A549 (cell line): Measurements from ENCODE around the gene RYR3. TPM values are rescaled to one million over a fixed set of nuclear protein-coding genes. Genes with fewer than 3 reads are reported as not detected.

ENCODE experiments used
- ATAC-seq, 2 experiments: fragments of 200-7000 bp in 1 of 2; fragments of >200 bp in 1 of 2; cut with Nextera tagmentation in 1 of 2; cut with Tn5 transposase in 1 of 2; 3 replicates each; pipeline versions ENCODE4 v1.8.0 to v1.9.1; 2018 to 2020; ENCODE audit warnings: mild to moderate bottlenecking in 1 of 2, moderate library complexity in 1 of 2
- CTCF ChIA-PET: fragments of 300-600 bp; sonication (Branson Sonifier 250); formaldehyde crosslinking; extraction: SDS; loops from one replicate; lab custom pipeline; 2021; ENCODE audit warnings: antibody characterized with exemption, inconsistent platforms; lab: Yijun Ruan, JAX
- POLR2A ChIA-PET: fragments of 350-600 bp; formaldehyde crosslinking; extraction: SDS; loops from one replicate; lab custom pipeline; 2021; ENCODE audit warnings: antibody characterized with exemption, inconsistent platforms; lab: Yijun Ruan, JAX
- DNase-seq, 2 experiments: peaks; one replicate each; pipeline versions ENCODE4 v3.0.0 to v3.0.0-alpha.2; 2011 to 2016; ENCODE audit warnings: low read depth in 1 of 2, low spot score in 1 of 2
- FAIRE-seq: peaks from 2 replicates; lab custom pipeline; 2011; peaks lifted over from hg19 to GRCh38; lab: Jason Lieb, UNC
- H3K27ac ChIP-seq, 2 experiments: fragments of >200 bp; sonication (Bioruptor Twin); formaldehyde crosslinking; 3 replicates each; pipeline ENCODE4 v1.5.1; 2016 to 2017
- H3K4me1 ChIP-seq: fragments of >200 bp; sonication (Bioruptor Twin); formaldehyde crosslinking; 3 replicates; pipeline ENCODE4 v1.6.1; 2016
- H3K4me2 ChIP-seq: fragments of >200 bp; sonication (Bioruptor Twin); formaldehyde crosslinking; 3 replicates; pipeline ENCODE4 v1.6.1; 2016
- H3K4me3 ChIP-seq: fragments of >200 bp; sonication (Bioruptor Twin); formaldehyde crosslinking; 3 replicates; pipeline ENCODE4 v1.5.1; 2016
- H3K9me3 ChIP-seq: fragments of >200 bp; sonication (Bioruptor Twin); formaldehyde crosslinking; 3 replicates; pipeline ENCODE4 v1.6.1; 2016
- CHD2 ChIP-seq: fragments of 150-350 bp; IDR thresholded peaks from 2 replicates; pipeline ENCODE4 v1.6.1; 2014; ENCODE audit warnings: low read length; ENCODE audit not compliant: partially characterized antibody
- FOSB ChIP-seq: fragments of 250-450 bp; sonication (Bioruptor Pico); IDR thresholded peaks from 2 replicates; pipeline ENCODE4 v1.5.0; 2020; ENCODE audit warnings: mild to moderate bottlenecking, moderate library complexity
- GATA3 ChIP-seq: IDR thresholded peaks from 2 replicates; pipeline ENCODE4 v1.6.1; 2012; ENCODE audit warnings: borderline replicate concordance
- HOXA7 ChIP-seq: fragments of 250-450 bp; sonication (Bioruptor Pico); IDR thresholded peaks from 2 replicates; pipeline ENCODE4 v1.5.0; 2020; ENCODE audit warnings: mild to moderate bottlenecking, moderate library complexity
- HOXB13 ChIP-seq: fragments of 250-450 bp; sonication (Bioruptor Pico); IDR thresholded peaks from 2 replicates; pipeline ENCODE4 v1.5.0; 2020; ENCODE audit warnings: low read depth, mild to moderate bottlenecking, moderate library complexity
- KDM1A ChIP-seq: fragments of 200-600 bp; sonication (generic); IDR thresholded peaks from 2 replicates; pipeline ENCODE4 v1.6.1; 2016; ENCODE audit warnings: low read depth, mild to moderate bottlenecking
- MAZ ChIP-seq: fragments of 150-350 bp; IDR thresholded peaks from 2 replicates; pipeline ENCODE4 v1.6.1; 2014; ENCODE audit warnings: antibody characterized with exemption, low read depth, low read length, borderline replicate concordance
- PHF8 ChIP-seq: fragments of 200-600 bp; sonication (generic); IDR thresholded peaks from 2 replicates; pipeline ENCODE4 v1.6.1; 2016; ENCODE audit warnings: low read depth, mild to moderate bottlenecking, antibody characterized with exemption, moderate library complexity, borderline replicate concordance
- POLR2A ChIP-seq: IDR thresholded peaks from 2 replicates; pipeline ENCODE4 v1.6.1; 2012; ENCODE audit warnings: mild to moderate bottlenecking, low read length
- RAD21 ChIP-seq, 2 experiments: fragments of >200 bp in 1 of 2; sonication (Bioruptor Twin) in 1 of 2; formaldehyde crosslinking in 1 of 2; IDR thresholded peaks in 1 of 2; conservative IDR thresholded peaks in 1 of 2; 2 replicates in 1 of 2; 3 replicates in 1 of 2; pipeline ENCODE4 v1.6.1; 2012 to 2018; ENCODE audit warnings: inconsistent platforms in 1 of 2
- ZSCAN20 ChIP-seq: fragments of 250-450 bp; sonication (Bioruptor Pico); IDR thresholded peaks from 2 replicates; pipeline ENCODE4 v1.8.0; 2022; ENCODE audit warnings: mild to moderate bottlenecking, moderate library complexity
- WGBS: methylation state at CpG from one replicate; pipeline ENCODE4 v1.1.6; 2017; ENCODE audit errors: missing lambda C conversion rate; 5-methylcytosine and 5-hydroxymethylcytosine counted together
- polyA plus RNA-seq, 4 experiments: library from polyadenylated mRNA; depleted of rRNA in 3 of 4; stranded (reverse); fragments of >200 nt; fragmentation: RNase III in 1 of 4; extraction: RNeasy Plus Mini Kit Qiagen cat#74134 plus additional on column Dnase treatment in 1 of 4; gene quantifications; 2 replicates in 3 of 4; 3 replicates in 1 of 4; pipeline ENCODE4 v1.2.3, GENCODE V29; 2011 to 2017
- TF ChIP-seq, protein P1 (sequence below): fragments of >200 bp; sonication (Bioruptor Twin); formaldehyde crosslinking; IDR thresholded peaks from 3 replicates; pipeline ENCODE4 v1.5.1; 2016
- TF ChIP-seq, protein P2 (sequence below): fragments of >200 bp; sonication (Bioruptor Twin); formaldehyde crosslinking; IDR thresholded peaks from 3 replicates; pipeline ENCODE4 v1.6.1; 2016
- TF ChIP-seq, protein P3 (sequence below): fragments of 250-450 bp; sonication (Bioruptor Pico); IDR thresholded peaks from 2 replicates; pipeline ENCODE4 v1.5.0; 2021; ENCODE audit warnings: mild to moderate bottlenecking, moderate library complexity, borderline replicate concordance
- TF ChIP-seq, protein P4 (sequence below): fragments of 150-350 bp; IDR thresholded peaks from 2 replicates; pipeline ENCODE4 v1.6.1; 2014; ENCODE audit warnings: low read depth, mild to moderate bottlenecking, low read length

Gene RYR3
- polyA plus RNA-seq, 2 of the 4 experiments (the other 2 are of a cell fraction): 0.03 TPM; not detected in 1

DNA sequence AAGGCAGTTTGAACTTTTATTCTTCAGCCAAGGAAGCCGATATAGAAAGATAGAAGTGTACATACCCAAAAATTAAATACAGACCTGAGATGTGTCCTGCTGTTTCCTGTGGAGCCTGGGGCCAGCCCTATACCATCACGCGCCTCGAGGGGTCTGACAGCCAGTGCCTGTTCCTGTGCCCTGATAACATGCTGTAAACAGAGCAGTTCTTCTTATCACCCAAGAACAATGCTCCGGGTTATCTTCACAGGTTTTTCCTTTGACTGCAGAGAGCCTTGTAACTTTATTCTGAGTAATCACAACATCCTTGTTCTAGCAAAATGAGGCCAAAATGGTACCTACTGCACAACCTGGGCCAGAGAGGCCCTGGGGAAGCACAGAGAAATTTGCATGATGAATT, 367.8 kb downstream of the RYR3 start:
- no peak for FAIRE-seq
- 43% methylated on average over 5 of the region's 5 CpGs for WGBS
- ChIA-PET CTCF (interaction anchor here (1.2 to 4.7 kb wide), 2 partner anchors 22 to 379 kb away, joined by 3 to 31 read pairs; no protein-coding TSS in a partner anchor), POLR2A (no interaction called here)
- Histone ChIP-seq H3K9me3 (peaks cover 6% of the 10 kb centered on the region; the same call in 1 of the 3 replicates), H3K4me2 (no peak overlapping the region), H3K4me1 (no peaks in the 10 kb centered on the region), H3K4me3 (no peak overlapping the region), H3K27ac (no peak overlapping the region)
- no peak for ATAC-seq
- TF ChIP-seq ZSCAN20 (CRISPR knock-in tag): no peak
- DNase-seq: no peak

DNA sequence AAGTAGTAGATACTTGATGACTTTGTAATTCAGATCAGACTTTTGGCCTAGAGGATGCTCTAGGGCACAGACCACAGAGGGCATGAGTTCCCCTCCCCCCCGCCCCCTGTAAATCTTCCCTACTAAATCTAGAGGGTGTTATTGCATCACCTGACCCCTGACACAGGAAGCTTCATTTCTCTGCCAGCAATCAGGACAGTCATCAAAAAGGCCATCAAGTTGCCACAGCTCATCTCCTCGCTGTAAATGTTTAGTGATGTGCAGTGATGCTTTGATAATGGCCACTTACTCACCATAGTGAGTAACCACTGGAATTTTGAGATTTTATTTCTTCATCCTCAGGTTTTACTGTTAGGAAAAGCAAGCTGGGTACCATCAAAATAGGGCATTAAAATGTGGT, 368.3 kb downstream of the RYR3 start:
- no peak for ATAC-seq
- TF ChIP-seq FOSB (CRISPR knock-in tag) (no peak), GATA3 (no peak), MAZ (no peak), RAD21 (conservative IDR thresholded peaks at IDR 0.05 in 1 of 2, IDR thresholded peaks at IDR 0.05 in 1 of 2) (no peak), HOXA7 (CRISPR knock-in tag) (no peak), HOXB13 (CRISPR knock-in tag) (no peak), POLR2A (no peak), KDM1A (no peak), PHF8 (no peak)
- TF ChIP-seq, protein P1, sequence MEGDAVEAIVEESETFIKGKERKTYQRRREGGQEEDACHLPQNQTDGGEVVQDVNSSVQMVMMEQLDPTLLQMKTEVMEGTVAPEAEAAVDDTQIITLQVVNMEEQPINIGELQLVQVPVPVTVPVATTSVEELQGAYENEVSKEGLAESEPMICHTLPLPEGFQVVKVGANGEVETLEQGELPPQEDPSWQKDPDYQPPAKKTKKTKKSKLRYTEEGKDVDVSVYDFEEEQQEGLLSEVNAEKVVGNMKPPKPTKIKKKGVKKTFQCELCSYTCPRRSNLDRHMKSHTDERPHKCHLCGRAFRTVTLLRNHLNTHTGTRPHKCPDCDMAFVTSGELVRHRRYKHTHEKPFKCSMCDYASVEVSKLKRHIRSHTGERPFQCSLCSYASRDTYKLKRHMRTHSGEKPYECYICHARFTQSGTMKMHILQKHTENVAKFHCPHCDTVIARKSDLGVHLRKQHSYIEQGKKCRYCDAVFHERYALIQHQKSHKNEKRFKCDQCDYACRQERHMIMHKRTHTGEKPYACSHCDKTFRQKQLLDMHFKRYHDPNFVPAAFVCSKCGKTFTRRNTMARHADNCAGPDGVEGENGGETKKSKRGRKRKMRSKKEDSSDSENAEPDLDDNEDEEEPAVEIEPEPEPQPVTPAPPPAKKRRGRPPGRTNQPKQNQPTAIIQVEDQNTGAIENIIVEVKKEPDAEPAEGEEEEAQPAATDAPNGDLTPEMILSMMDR: no peak
- TF ChIP-seq, protein P2, sequence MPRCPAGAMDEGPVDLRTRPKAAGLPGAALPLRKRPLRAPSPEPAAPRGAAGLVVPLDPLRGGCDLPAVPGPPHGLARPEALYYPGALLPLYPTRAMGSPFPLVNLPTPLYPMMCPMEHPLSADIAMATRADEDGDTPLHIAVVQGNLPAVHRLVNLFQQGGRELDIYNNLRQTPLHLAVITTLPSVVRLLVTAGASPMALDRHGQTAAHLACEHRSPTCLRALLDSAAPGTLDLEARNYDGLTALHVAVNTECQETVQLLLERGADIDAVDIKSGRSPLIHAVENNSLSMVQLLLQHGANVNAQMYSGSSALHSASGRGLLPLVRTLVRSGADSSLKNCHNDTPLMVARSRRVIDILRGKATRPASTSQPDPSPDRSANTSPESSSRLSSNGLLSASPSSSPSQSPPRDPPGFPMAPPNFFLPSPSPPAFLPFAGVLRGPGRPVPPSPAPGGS: no peak
- TF ChIP-seq, all 56 proteins: peak for 0
- Histone ChIP-seq H3K4me1 (no peaks in the 10 kb centered on the region), H3K9me3 (peaks cover 6% of the 10 kb centered on the region; the same call in 1 of the 3 replicates), H3K27ac (no peak overlapping the region), H3K4me3 (no peak overlapping the region), H3K4me2 (no peak overlapping the region)
- 3% methylated on average over 2 of the region's 2 CpGs for WGBS
- ChIA-PET CTCF (interaction anchor here (0.9 to 4.7 kb wide), 2 partner anchors 11 to 22 kb away, joined by 3 to 31 read pairs; no protein-coding TSS in a partner anchor), POLR2A (no interaction called here)
- FAIRE-seq (no peak), DNase-seq (no peak)

DNA sequence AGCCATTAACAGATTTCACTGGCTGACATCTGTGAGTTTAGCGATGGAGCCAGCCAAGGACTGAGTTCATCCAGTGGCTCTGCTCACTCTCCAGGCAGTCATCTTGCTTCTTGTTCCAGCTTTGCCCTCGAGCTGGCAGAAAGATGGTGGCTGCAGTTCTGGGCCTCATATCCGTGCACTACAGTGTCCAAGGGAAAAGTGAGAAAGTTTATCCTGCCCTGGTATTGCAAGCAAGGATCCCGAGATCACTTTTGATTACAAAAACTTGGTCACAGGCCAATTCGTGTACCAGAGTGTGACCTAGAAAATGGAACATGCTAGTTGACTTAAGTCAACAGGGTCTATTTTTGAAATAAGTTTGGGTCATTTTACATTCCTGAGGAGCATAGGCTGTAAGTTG, 369.6 kb downstream of the RYR3 start:
- Histone ChIP-seq H3K4me2 (no peak overlapping the region), H3K9me3 (peaks cover 6% of the 10 kb centered on the region; the same call in 1 of the 3 replicates), H3K27ac (no peak overlapping the region), H3K4me3 (no peak overlapping the region), H3K4me1 (no peaks in the 10 kb centered on the region)
- 2% methylated on average over 5 of the region's 5 CpGs for WGBS
- ChIA-PET POLR2A (no interaction called here), CTCF (interaction anchor here (1.6 to 4.7 kb wide), 2 partner anchors 20 to 21 kb away, joined by 4 to 31 read pairs; no protein-coding TSS in a partner anchor)
- FAIRE-seq: no peak
- no peak for DNase-seq
- TF ChIP-seq, protein P3, sequence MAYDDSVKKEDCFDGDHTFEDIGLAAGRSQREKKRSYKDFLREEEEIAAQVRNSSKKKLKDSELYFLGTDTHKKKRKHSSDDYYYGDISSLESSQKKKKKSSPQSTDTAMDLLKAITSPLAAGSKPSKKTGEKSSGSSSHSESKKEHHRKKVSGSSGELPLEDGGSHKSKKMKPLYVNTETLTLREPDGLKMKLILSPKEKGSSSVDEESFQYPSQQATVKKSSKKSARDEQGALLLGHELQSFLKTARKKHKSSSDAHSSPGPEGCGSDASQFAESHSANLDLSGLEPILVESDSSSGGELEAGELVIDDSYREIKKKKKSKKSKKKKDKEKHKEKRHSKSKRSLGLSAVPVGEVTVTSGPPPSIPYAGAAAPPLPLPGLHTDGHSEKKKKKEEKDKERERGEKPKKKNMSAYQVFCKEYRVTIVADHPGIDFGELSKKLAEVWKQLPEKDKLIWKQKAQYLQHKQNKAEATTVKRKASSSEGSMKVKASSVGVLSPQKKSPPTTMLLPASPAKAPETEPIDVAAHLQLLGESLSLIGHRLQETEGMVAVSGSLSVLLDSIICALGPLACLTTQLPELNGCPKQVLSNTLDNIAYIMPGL: no peak
- TF ChIP-seq HOXA7 (CRISPR knock-in tag): no peak
- TF ChIP-seq CHD2: no peak
- TF ChIP-seq, protein P4, sequence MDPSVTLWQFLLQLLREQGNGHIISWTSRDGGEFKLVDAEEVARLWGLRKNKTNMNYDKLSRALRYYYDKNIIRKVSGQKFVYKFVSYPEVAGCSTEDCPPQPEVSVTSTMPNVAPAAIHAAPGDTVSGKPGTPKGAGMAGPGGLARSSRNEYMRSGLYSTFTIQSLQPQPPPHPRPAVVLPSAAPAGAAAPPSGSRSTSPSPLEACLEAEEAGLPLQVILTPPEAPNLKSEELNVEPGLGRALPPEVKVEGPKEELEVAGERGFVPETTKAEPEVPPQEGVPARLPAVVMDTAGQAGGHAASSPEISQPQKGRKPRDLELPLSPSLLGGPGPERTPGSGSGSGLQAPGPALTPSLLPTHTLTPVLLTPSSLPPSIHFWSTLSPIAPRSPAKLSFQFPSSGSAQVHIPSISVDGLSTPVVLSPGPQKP: no peak
- no peak for ATAC-seq
